ENCODE measurements around the gene CLK3.

CLK3 gene

DNA sequence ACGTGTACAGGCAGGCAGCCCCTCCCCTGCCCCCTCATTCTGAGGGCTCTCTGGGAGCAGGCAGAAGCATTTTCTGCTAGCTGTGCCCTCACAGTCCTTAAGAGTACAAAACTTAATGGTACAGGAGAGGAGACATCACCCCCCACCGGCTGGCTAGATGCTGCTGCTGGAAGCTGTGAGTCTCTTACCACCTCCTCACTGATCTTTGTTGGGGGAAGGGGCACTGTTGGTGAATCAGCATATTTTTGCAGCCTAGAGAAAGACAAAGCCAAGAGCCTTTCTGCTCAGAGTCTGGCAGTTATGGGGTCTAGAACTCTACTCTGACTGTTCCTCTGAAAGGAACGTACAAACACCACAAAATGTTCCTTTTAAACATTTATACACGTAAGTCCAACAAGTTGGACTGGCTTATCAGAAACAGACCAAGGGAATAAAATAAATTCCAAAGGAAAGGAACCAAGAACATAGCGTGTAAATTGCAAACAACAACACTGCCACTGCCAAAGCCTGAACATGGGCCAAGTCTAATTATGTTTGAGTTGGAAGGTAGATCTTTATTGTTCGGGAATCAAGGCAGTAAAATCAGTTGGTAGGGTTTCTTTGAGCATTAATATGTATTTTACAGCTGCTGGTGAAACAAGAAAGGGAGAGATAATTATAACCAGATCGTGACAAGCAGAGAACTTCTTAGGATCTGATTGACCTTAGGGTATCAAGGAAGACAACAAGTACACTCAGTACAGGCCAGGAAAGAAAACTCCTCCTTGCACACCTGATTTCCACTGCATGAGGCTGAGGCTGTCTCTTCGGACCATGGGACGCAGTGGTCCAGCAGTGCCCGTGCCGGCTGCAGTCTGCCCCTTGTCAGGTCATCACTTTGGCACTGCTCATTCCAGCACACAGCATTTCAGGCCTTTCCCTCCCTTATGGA lies 27.4 kb downstream of the CLK3 start:
- TF ChIP-seq ZNF274 (IDR thresholded peaks at IDR 0.05; ENCODE audit: low read depth, low read length) = no peak
- TF ChIP-seq YY1 (IDR thresholded peaks at IDR 0.05; ENCODE audit: insufficient read depth, insufficient read length) = no peak
- TF ChIP-seq SUZ12 (IDR thresholded peaks at IDR 0.05; ENCODE audit: extremely low read depth, insufficient read depth, insufficient read length) = no peak
- Histone ChIP-seq H3K4me1 (ENCODE audit: insufficient read depth, insufficient read length) (peaks cover 12% of the 10 kb centered on the region), H3K9me3 (ENCODE audit: insufficient read depth, low read length) (no peaks in the 10 kb centered on the region), H3K36me3 (ENCODE audit: insufficient read depth, insufficient read length, low read length) (peaks cover 55% of the 10 kb centered on the region), H3K4me3 (ENCODE audit: insufficient read length, low read depth) (no peak overlapping the region), H3K9ac (ENCODE audit: insufficient read length, low read depth) (no peak overlapping the region), H3K27me3 (ENCODE audit: insufficient read depth, insufficient read length) (no peaks in the 10 kb centered on the region)
- DNase-seq (ENCODE audit: low read depth, low spot score) = peak; percentile 68

DNA sequence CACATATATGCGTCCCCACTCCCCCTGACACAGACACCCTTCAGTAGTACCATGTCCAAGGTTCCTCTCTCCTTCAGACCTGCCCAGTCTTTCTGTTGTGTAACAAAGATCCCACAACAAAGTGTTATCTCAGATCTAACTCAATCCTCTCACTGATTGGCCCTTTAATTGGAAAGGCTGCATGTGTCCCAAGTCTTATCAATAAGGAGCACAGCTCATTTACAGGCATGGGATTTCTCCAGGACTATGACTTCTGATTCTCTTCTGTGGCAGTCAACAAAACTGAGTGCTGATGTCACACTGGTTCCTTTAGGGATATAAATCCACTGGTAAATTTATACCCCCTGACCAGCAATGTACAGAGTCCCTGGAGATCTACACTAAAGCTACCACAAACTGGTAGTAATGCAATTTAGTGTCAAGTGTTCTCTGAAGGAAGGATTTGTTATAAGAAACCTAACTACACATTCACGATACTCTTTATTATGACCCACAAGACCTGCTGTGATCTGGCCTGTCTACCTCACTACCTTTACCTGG lies 28.1 kb downstream of the CLK3 start:
- DNase-seq (ENCODE audit: low read depth, low spot score) = no peak
- no peaks in the 10 kb centered on the region for H3K27me3 ChIP-seq (ENCODE audit: insufficient read depth, insufficient read length)
- peaks cover 53% of the 10 kb centered on the region for H3K36me3 ChIP-seq (ENCODE audit: insufficient read depth, insufficient read length, low read length)
- no peaks in the 10 kb centered on the region for H3K9me3 ChIP-seq (ENCODE audit: insufficient read depth, low read length)
- H3K9ac ChIP-seq (ENCODE audit: insufficient read length, low read depth) = no peak overlapping the region
- no peak for TF ChIP-seq SUZ12 (IDR thresholded peaks at IDR 0.05; ENCODE audit: extremely low read depth, insufficient read depth, insufficient read length)
- no peak for TF ChIP-seq YY1 (IDR thresholded peaks at IDR 0.05; ENCODE audit: insufficient read depth, insufficient read length)
- no peak for TF ChIP-seq ZNF274 (IDR thresholded peaks at IDR 0.05; ENCODE audit: low read depth, low read length)
- no peak overlapping the region for H3K4me3 ChIP-seq (ENCODE audit: insufficient read length, low read depth)
- H3K4me1 ChIP-seq (ENCODE audit: insufficient read depth, insufficient read length) = peaks cover 12% of the 10 kb centered on the region

DNA sequence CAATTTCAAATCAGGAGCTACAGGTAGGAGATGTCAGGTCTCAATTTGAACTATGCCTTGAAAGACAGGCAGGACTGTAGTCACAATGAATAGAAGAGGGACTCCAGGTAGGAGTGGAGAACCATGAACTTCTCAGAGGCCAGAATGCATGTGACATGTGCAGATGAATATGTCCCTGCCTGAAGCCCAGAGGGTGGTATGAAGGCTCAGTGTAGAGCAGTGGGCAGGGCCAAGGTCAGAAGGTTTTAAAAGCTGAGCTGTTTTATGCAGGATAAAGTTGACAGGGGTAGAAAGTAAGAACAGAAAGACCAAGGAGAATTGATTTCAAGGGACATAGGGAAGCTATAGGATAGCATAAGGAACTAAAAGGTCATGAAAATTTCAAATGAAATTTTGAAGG lies 30.8 kb downstream of the CLK3 start:
- peaks cover 45% of the 10 kb centered on the region for H3K36me3 ChIP-seq (ENCODE audit: insufficient read depth, insufficient read length, low read length)
- DNase-seq (ENCODE audit: low read depth, low spot score) = no peak
- H3K4me1 ChIP-seq (ENCODE audit: insufficient read depth, insufficient read length) = peaks cover 12% of the 10 kb centered on the region
- TF ChIP-seq SUZ12 (IDR thresholded peaks at IDR 0.05; ENCODE audit: extremely low read depth, insufficient read depth, insufficient read length) (no peak), ZNF274 (IDR thresholded peaks at IDR 0.05; ENCODE audit: low read depth, low read length) (no peak), YY1 (IDR thresholded peaks at IDR 0.05; ENCODE audit: insufficient read depth, insufficient read length) (no peak)
- no peak overlapping the region for H3K4me3 ChIP-seq (ENCODE audit: insufficient read length, low read depth)
- H3K9ac ChIP-seq (ENCODE audit: insufficient read length, low read depth) = no peak overlapping the region
- H3K27me3 ChIP-seq (ENCODE audit: insufficient read depth, insufficient read length) = no peaks in the 10 kb centered on the region
- H3K9me3 ChIP-seq (ENCODE audit: insufficient read depth, low read length) = no peaks in the 10 kb centered on the region

DNA sequence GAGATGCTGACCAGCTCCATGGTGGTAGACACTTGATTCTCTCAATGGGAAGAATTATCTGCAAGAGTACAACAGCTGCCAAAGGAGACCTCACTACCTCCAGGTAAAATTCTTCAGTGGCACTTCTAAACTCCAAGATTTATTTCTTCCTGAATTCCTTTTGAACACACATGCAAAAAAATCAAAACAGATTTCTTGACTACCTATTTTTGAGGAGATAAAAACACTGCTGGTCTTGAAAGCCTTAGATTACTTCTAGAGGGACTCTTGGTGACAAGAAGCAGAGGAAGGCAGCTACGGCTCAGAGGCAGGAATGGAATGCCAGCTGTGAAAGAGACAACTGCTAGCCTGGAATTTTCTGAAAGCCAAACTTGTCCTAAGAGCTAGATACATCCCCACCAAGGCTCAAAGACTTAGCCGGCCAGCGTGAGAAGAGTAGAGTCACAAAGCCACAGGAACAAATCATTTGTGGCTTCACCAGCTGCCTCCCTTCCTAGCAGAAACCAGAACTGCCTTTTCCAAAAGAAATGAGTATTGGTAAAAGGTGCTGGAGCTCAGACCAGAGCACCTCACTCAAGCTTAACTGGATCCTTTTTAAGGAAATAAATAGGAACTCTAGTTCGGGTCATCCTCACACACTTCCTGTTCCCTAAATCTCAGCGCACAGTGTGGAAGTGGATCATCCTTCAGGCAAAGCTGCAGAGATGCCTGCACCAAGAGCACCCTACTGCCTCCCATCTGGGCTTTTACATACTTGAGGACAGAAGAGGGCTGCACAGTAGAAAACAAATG lies 32.6 kb downstream of the CLK3 start:
- Histone ChIP-seq H3K9me3 (ENCODE audit: insufficient read depth, low read length) (no peaks in the 10 kb centered on the region), H3K27me3 (ENCODE audit: insufficient read depth, insufficient read length) (no peaks in the 10 kb centered on the region), H3K36me3 (ENCODE audit: insufficient read depth, insufficient read length, low read length) (peaks cover 46% of the 10 kb centered on the region), H3K4me3 (ENCODE audit: insufficient read length, low read depth) (no peak overlapping the region), H3K9ac (ENCODE audit: insufficient read length, low read depth) (no peak overlapping the region), H3K4me1 (ENCODE audit: insufficient read depth, insufficient read length) (peaks cover 7% of the 10 kb centered on the region)
- DNase-seq (ENCODE audit: low read depth, low spot score) = no peak
- TF ChIP-seq YY1 (IDR thresholded peaks at IDR 0.05; ENCODE audit: insufficient read depth, insufficient read length) = no peak
- TF ChIP-seq SUZ12 (IDR thresholded peaks at IDR 0.05; ENCODE audit: extremely low read depth, insufficient read depth, insufficient read length) = no peak
- TF ChIP-seq ZNF274 (IDR thresholded peaks at IDR 0.05; ENCODE audit: low read depth, low read length) = no peak

DNA sequence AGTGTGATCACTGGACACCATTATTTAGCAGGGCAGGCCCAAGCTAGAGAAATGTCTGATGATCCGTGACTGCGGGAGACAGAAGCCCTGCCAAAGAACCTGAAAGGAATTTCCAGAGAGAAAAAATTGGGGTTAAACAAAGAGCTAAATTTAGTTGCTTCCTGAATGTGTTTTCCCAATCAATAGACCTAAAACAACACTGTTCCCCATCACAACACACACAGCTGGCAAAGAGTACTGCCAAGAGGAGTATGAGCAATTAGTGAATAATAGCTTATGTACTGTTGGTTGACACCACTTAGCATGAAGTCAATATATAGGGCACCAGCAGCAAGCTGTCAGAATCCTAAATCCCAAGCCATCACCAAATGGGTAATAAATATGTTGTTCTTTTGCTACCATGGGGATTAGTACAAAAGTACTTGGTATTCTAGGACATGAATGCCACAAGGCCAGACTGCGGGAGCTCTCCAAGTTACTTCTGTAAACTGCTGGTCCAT lies 35.7 kb downstream of the CLK3 start:
- no peak for DNase-seq (ENCODE audit: low read depth, low spot score)
- TF ChIP-seq SUZ12 (IDR thresholded peaks at IDR 0.05; ENCODE audit: extremely low read depth, insufficient read depth, insufficient read length) = no peak
- TF ChIP-seq YY1 (IDR thresholded peaks at IDR 0.05; ENCODE audit: insufficient read depth, insufficient read length) = no peak
- TF ChIP-seq ZNF274 (IDR thresholded peaks at IDR 0.05; ENCODE audit: low read depth, low read length) = no peak
- Histone ChIP-seq H3K4me1 (ENCODE audit: insufficient read depth, insufficient read length) (no peaks in the 10 kb centered on the region), H3K27me3 (ENCODE audit: insufficient read depth, insufficient read length) (no peaks in the 10 kb centered on the region), H3K4me3 (ENCODE audit: insufficient read length, low read depth) (no peak overlapping the region), H3K9ac (ENCODE audit: insufficient read length, low read depth) (no peak overlapping the region), H3K9me3 (ENCODE audit: insufficient read depth, low read length) (no peaks in the 10 kb centered on the region), H3K36me3 (ENCODE audit: insufficient read depth, insufficient read length, low read length) (peaks cover 52% of the 10 kb centered on the region)

DNA sequence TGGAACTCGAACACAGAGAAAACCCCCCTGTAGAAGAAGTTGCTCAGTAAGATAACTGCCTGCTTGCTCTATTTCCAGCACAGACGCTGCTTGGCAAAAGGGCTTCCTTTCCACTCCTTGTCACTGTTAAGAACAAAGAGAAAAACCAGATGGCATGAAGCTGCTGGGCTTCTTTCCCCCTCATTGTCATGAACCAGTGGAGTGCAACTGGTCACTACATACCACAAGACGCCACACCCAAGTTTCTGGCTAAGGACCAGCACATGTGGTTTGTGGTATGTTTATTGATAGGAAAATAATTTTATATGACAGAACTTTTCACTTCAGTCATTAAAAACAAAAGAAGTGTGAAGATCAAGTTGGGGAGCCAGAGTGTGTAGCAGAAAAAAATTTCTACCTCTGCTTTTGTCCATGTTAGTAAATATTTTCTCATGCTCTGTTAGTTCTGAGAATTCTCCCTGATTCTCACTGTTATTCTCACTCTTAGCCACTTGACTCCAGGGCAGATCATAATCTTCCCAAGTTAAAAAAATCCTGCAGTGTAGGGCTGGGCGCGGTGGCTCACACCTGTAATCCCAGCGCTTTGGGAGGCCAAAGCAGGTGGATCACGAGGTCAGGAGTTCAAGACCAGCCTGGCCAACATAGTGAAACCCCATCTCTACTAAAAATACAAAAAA lies 37.9 kb downstream of the CLK3 start:
- Histone ChIP-seq H3K9me3 (ENCODE audit: insufficient read depth, low read length) (no peaks in the 10 kb centered on the region), H3K36me3 (ENCODE audit: insufficient read depth, insufficient read length, low read length) (peaks cover 42% of the 10 kb centered on the region), H3K4me3 (ENCODE audit: insufficient read length, low read depth) (no peak overlapping the region), H3K9ac (ENCODE audit: insufficient read length, low read depth) (no peak overlapping the region), H3K4me1 (ENCODE audit: insufficient read depth, insufficient read length) (no peaks in the 10 kb centered on the region), H3K27me3 (ENCODE audit: insufficient read depth, insufficient read length) (no peaks in the 10 kb centered on the region)
- TF ChIP-seq ZNF274 (IDR thresholded peaks at IDR 0.05; ENCODE audit: low read depth, low read length) = no peak
- TF ChIP-seq SUZ12 (IDR thresholded peaks at IDR 0.05; ENCODE audit: extremely low read depth, insufficient read depth, insufficient read length) = no peak
- TF ChIP-seq YY1 (IDR thresholded peaks at IDR 0.05; ENCODE audit: insufficient read depth, insufficient read length) = no peak
- no peak for DNase-seq (ENCODE audit: low read depth, low spot score)

Data from NT2/D1 (cell line).